Karpas-422 (cell line): ENCODE results near the gene RAB31. TPM values are rescaled to one million over a fixed set of nuclear protein-coding genes. Genes with fewer than 3 reads are reported as not detected.

Source experiments
- DNase-seq: peaks from one replicate; pipeline ENCODE4 v3.0.0-alpha.2; 2015
- H2AFZ ChIP-seq: fragments of 200-600 bp; sonication (generic); 2 replicates; pipeline ENCODE4 v1.6.1; 2014; ENCODE audit warnings: antibody characterized with exemption, low read length, mixed read lengths
- H3K27ac ChIP-seq: fragments of 200-600 bp; sonication (generic); 2 replicates; pipeline ENCODE4 v1.5.1; 2014; ENCODE audit warnings: mild to moderate bottlenecking, low read length, moderate library complexity
- H3K27me3 ChIP-seq: fragments of 200-600 bp; sonication (generic); 2 replicates; pipeline ENCODE4 v1.6.1; 2014; ENCODE audit warnings: low read length, mixed read lengths
- H3K36me3 ChIP-seq: fragments of 200-600 bp; sonication (generic); 2 replicates; pipeline ENCODE4 v1.6.1; 2014; ENCODE audit warnings: low read length, mixed read lengths; ENCODE audit not compliant: insufficient read depth
- H3K4me1 ChIP-seq: fragments of 200-600 bp; sonication (generic); 2 replicates; pipeline ENCODE4 v1.6.1; 2014; ENCODE audit warnings: mild to moderate bottlenecking, low read length, mixed read lengths
- H3K4me2 ChIP-seq: fragments of 200-600 bp; sonication (generic); 2 replicates; pipeline ENCODE4 v1.6.1; 2014; ENCODE audit warnings: low read length, low read depth, mild to moderate bottlenecking; ENCODE audit not compliant: poor library complexity, severe bottlenecking
- H3K4me3 ChIP-seq: fragments of 200-600 bp; sonication (generic); 2 replicates; pipeline ENCODE4 v1.5.1; 2014; ENCODE audit warnings: mild to moderate bottlenecking, antibody characterized with exemption, low read length, mixed read lengths
- H3K79me2 ChIP-seq: fragments of 200-600 bp; sonication (generic); 2 replicates; pipeline ENCODE4 v1.6.1; 2014; ENCODE audit warnings: mild to moderate bottlenecking, low read length, mixed read lengths
- H3K9ac ChIP-seq: fragments of 200-600 bp; sonication (generic); 2 replicates; pipeline ENCODE4 v1.6.0; 2014; ENCODE audit warnings: low read length
- H3K9me2 ChIP-seq: fragments of 200-600 bp; sonication (generic), shearing (Covaris generic); replicated peaks from 2 replicates; pipeline ENCODE4 v1.6.0; 2014; ENCODE audit warnings: mild to moderate bottlenecking, low read length, moderate library complexity; ENCODE audit not compliant: insufficient read depth
- H3K9me3 ChIP-seq: fragments of 300-700, 200-600 bp; sonication (generic); 2 replicates; pipeline ENCODE4 v1.6.1; 2014; ENCODE audit warnings: low read length, mixed read lengths
- H4K20me1 ChIP-seq: fragments of 200-600 bp; sonication (generic); 2 replicates; pipeline ENCODE4 v1.6.1; 2014; ENCODE audit warnings: mild to moderate bottlenecking, antibody characterized with exemption, low read length, low read depth; ENCODE audit not compliant: insufficient read depth
- total RNA-seq: library from RNA; depleted of rRNA; stranded (reverse); fragments of >200 nt; shearing (Covaris generic); gene quantifications from 2 replicates; pipeline ENCODE4 v1.2.3, GENCODE V29; 2014; ENCODE audit warnings: low replicate concordance

RAB31 gene
- total RNA-seq, 1 experiment from 2014 or later = not detected

DNA sequence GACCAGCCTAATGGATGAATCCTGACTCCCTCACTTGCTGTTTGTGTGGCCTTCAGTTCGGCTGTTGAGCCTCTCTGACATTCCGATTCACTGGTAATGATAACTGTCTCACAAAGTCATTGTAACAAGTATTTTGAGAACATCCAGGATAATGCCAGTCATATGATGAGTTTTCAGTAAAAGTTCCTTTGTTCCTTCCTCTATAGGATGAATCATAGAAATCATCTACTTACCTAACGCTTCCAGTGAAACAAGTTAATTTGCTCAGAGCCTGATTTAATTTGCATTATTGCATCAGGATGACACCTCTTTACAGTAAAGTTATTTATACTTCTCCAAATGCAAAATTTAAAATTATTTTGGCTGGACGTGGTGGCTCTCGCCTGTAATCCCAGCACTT is 32.0 kb downstream of the RAB31 start:
- Histone ChIP-seq H3K27me3 (no peaks in the 10 kb centered on the region), H3K4me2 (no peak overlapping the region), H3K36me3 (no peaks in the 10 kb centered on the region), H2AFZ (no peak overlapping the region), H4K20me1 (no peaks in the 10 kb centered on the region), H3K4me1 (no peaks in the 10 kb centered on the region), H3K9ac (no peak overlapping the region), H3K4me3 (no peak overlapping the region), H3K27ac (no peak overlapping the region), H3K9me2 (no peaks in the 10 kb centered on the region), H3K9me3 (no peaks in the 10 kb centered on the region), H3K79me2 (no peaks in the 10 kb centered on the region)
- no peak for DNase-seq

DNA sequence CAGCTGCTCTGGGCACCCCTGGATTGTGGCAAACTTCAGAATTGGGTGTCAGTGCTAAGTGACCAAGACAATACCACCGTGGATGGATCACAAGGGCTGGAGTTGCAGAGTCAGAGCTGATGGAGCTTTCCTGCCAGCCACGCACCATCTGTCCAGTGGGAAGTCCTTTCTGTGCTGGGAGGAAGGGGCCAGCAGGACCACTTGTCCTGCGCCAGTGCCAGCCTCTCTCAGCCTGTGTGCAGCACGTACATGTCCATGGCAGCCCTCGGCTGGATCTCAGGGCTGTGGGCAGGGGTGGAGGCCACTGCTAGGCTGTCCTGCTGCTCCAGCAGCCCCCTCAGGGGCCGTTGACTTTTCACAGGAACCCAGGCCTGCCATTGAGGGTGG is 33.3 kb downstream of the RAB31 start:
- H2AFZ ChIP-seq = no peak overlapping the region
- no peaks in the 10 kb centered on the region for H3K36me3 ChIP-seq
- H3K4me3 ChIP-seq = no peak overlapping the region
- H3K27ac ChIP-seq = no peak overlapping the region
- no peaks in the 10 kb centered on the region for H4K20me1 ChIP-seq
- no peaks in the 10 kb centered on the region for H3K79me2 ChIP-seq
- no peaks in the 10 kb centered on the region for H3K4me1 ChIP-seq
- no peaks in the 10 kb centered on the region for H3K9me2 ChIP-seq
- H3K27me3 ChIP-seq = no peaks in the 10 kb centered on the region
- no peak overlapping the region for H3K9ac ChIP-seq
- DNase-seq = peak; percentile 0
- no peak overlapping the region for H3K4me2 ChIP-seq
- H3K9me3 ChIP-seq = no peaks in the 10 kb centered on the region

DNA sequence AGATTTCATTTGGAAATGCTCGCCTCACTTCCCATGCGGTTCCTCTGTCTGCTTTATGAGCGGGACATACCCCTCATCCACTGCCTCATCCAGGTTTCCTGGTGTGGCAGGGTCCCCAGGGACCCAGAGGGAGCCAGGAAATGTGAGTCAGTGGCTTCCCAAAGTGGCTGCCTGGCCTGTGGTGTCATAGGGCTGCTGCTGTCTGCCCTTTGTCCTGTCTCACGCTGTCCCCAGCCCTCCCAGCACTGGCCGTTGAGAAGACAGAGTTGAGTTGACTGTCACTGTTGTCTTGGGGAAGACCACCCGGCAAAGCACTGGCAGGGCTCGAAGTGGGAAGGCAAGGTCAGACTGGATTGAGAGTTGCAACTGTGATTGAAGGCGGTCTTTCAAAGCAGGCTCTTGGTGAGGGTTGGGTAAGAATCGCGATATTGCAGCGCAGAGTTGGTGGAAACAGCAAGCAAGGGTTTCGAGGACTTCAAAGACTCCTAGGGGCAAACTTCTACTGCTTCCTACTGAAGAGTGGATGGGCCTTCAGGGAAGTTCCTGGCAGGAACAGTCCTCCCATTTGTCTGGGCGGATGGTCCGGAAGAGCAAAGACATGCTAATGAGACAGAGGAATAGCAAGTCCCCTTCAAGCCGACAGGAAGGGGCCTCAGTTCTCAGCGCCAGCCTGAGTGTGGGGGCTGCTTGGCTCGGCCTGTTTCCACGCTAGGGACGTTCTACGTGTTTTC is 33.9 kb downstream of the RAB31 start:
- peak; percentile 11 for DNase-seq
- no peaks in the 10 kb centered on the region for H4K20me1 ChIP-seq
- no peaks in the 10 kb centered on the region for H3K36me3 ChIP-seq
- H3K9me2 ChIP-seq = no peaks in the 10 kb centered on the region
- H3K4me2 ChIP-seq = no peak overlapping the region
- no peaks in the 10 kb centered on the region for H3K9me3 ChIP-seq
- no peak overlapping the region for H3K9ac ChIP-seq
- H3K79me2 ChIP-seq = no peaks in the 10 kb centered on the region
- no peak overlapping the region for H3K27ac ChIP-seq
- H2AFZ ChIP-seq = no peak overlapping the region
- H3K27me3 ChIP-seq = no peaks in the 10 kb centered on the region
- H3K4me1 ChIP-seq = no peaks in the 10 kb centered on the region
- no peak overlapping the region for H3K4me3 ChIP-seq

DNA sequence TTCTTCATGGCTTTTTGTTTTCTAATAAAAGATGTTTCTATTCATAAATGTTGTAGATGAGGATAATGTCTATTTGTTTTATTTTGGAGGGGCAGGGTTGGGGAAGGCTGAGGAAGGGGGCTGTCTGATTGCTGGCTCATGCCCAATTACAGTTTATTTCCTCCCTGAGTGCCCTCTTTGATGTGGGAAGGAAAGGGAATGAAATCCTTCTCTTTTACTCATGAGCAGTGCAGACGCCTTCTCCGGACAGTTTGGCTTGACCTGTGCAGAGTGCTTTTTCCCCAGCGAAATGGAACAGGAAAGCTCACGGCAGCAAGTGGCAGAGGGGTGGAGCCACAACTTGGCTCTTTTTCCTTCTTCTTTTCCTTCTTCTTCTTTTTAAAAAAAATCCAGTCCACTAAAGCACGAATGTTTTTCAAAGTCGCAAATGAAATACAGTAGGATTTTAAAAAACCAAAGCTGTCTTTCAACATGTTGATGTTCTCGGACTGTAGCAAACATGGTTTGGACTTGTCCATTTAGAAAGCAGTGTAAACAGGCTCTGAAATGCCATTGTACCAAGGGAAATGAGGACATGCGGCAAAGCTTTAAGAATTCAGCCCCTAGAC is 34.5 kb downstream of the RAB31 start:
- Histone ChIP-seq H3K4me3 (no peak overlapping the region), H3K9ac (no peak overlapping the region), H3K27me3 (no peaks in the 10 kb centered on the region), H4K20me1 (no peaks in the 10 kb centered on the region), H3K9me2 (no peaks in the 10 kb centered on the region), H2AFZ (no peak overlapping the region), H3K4me2 (no peak overlapping the region), H3K4me1 (no peaks in the 10 kb centered on the region), H3K79me2 (no peaks in the 10 kb centered on the region), H3K27ac (no peak overlapping the region), H3K9me3 (no peaks in the 10 kb centered on the region), H3K36me3 (no peaks in the 10 kb centered on the region)
- peak; percentile 31 for DNase-seq

DNA sequence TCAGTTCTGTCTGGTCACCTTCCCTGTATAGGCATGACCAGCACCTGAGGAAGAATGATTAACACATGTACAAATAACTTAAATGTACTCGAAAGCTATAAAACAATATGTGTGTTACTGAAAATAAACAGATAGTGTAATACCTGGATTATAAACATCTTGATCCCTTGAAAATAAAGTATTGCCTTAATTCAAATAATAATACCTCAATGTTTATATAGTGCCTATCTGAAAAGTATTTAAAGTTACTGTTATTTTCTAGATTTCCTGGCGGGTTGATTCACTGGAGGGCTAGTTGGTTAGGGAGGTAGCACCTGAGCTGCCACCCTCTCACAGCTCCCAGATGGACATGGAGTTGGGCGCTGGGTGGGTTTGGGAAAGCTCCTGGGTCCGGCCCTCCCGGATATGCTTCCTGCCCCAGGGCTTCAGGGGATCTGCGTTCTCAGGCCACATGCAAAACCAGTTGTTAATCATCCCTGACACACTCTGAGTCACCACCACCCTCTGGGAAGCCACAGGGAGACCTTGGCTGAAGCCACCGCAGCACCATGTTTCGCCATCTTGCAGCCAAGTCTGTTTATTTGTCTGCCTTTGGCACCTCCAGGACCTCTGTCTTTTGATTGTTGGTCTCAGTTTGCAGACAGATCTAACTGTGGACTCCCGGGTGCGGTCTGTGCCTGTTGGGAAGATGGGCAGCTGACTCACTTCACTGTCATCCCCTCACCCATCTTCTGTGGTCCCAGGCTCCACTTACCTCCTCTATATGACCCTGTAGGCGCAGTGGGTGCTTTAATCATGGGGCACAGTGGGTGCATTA is 35.3 kb downstream of the RAB31 start:
- Histone ChIP-seq H3K4me2 (no peak overlapping the region), H3K36me3 (no peaks in the 10 kb centered on the region), H3K4me3 (no peak overlapping the region), H3K79me2 (no peaks in the 10 kb centered on the region), H3K9me2 (no peaks in the 10 kb centered on the region), H3K9me3 (no peaks in the 10 kb centered on the region), H3K4me1 (no peaks in the 10 kb centered on the region), H3K27me3 (no peaks in the 10 kb centered on the region), H3K27ac (no peak overlapping the region), H2AFZ (no peak overlapping the region), H3K9ac (no peak overlapping the region), H4K20me1 (no peaks in the 10 kb centered on the region)
- peak; percentile 34 for DNase-seq

DNA sequence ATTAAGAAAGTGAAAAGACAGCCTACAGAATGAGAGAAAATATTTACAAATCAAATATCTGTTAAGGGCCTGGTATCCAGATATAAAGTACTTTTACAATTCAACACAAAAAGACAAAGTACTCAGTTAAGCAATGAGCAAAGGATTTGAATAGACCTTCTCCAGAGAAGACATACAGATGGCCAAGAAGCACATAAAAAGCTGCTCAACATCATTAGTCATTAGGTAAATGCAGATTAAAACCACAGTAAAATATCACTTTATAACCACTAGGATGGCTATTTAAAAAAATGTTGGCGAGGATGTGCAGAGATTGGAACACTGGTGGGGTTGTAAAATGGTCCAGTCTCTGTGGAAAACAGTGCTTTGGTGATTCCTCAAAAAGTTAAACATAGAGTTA is 38.9 kb downstream of the RAB31 start:
- H3K9me2 ChIP-seq = no peaks in the 10 kb centered on the region
- no peaks in the 10 kb centered on the region for H4K20me1 ChIP-seq
- no peaks in the 10 kb centered on the region for H3K36me3 ChIP-seq
- no peak overlapping the region for H2AFZ ChIP-seq
- no peaks in the 10 kb centered on the region for H3K9me3 ChIP-seq
- no peak overlapping the region for H3K4me3 ChIP-seq
- H3K9ac ChIP-seq = no peak overlapping the region
- no peak overlapping the region for H3K27ac ChIP-seq
- no peaks in the 10 kb centered on the region for H3K79me2 ChIP-seq
- no peaks in the 10 kb centered on the region for H3K27me3 ChIP-seq
- DNase-seq = peak; percentile 37
- H3K4me2 ChIP-seq = no peak overlapping the region
- no peaks in the 10 kb centered on the region for H3K4me1 ChIP-seq

DNA sequence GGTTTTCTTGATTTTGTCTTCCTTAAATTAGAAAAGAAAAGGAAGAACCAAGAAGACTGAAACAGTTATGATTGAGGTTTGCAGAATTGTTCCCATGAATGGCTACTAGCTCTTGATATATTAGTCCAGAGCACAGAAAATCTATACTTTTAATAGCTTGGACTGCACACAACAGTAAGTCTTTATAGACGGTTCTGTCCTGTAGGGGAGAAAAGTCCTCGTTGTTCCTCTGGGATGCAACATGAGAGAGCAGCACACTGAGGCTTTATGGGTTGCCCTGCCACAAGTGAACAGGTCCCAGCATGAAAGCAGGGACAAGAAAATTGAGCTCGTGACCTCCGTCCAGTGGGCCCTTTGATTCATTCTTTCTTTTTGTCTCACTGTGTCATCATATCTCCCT is 41.5 kb downstream of the RAB31 start:
- H3K27me3 ChIP-seq = no peaks in the 10 kb centered on the region

DNA sequence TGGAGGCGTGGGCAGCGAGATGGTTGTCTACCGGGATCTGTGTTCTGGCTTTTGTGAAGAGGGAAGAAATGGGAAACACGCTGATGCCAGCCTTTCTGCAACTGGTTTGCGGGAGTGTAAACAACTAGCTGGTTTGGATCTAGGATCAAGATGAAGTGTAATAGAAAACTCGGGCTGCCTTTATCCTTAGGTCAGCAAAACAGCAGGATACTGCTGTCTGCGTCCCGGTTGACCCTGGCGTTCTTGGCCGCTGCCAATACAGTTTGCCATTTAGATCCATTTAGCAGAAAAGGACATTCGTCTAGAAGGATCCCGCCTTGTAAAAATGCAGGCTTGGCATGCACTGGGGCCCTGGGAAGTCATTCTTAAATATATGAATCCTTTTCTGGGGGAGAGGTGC is 42.0 kb downstream of the RAB31 start:
- no peaks in the 10 kb centered on the region for H3K9me2 ChIP-seq
- no peaks in the 10 kb centered on the region for H3K79me2 ChIP-seq
- no peaks in the 10 kb centered on the region for H4K20me1 ChIP-seq
- no peak overlapping the region for H3K27ac ChIP-seq
- no peaks in the 10 kb centered on the region for H3K36me3 ChIP-seq
- no peak overlapping the region for H2AFZ ChIP-seq
- DNase-seq = no peak
- no peaks in the 10 kb centered on the region for H3K27me3 ChIP-seq
- H3K4me3 ChIP-seq = no peak overlapping the region
- H3K9me3 ChIP-seq = no peaks in the 10 kb centered on the region
- no peak overlapping the region for H3K4me2 ChIP-seq
- H3K9ac ChIP-seq = no peak overlapping the region
- no peaks in the 10 kb centered on the region for H3K4me1 ChIP-seq

More for the DNA sequence above, 41.5 kb downstream of the RAB31 start:
- DNase-seq = peak; percentile 2
- H4K20me1 ChIP-seq = no peaks in the 10 kb centered on the region
- H3K27ac ChIP-seq = no peak overlapping the region
- H3K4me3 ChIP-seq = no peak overlapping the region
- no peak overlapping the region for H3K9ac ChIP-seq
- no peak overlapping the region for H3K4me2 ChIP-seq
- no peaks in the 10 kb centered on the region for H3K36me3 ChIP-seq
- H3K79me2 ChIP-seq = no peaks in the 10 kb centered on the region
- H3K4me1 ChIP-seq = no peaks in the 10 kb centered on the region
- H2AFZ ChIP-seq = no peak overlapping the region
- no peaks in the 10 kb centered on the region for H3K9me3 ChIP-seq
- H3K9me2 ChIP-seq = no peaks in the 10 kb centered on the region
